GM12872 (cell line): ENCODE data around the gene GOLT1B.

Experiments used
- TF ChIP-seq, protein P1 (sequence below): IDR thresholded peaks from 3 replicates; pipeline ENCODE4 v1.5.1; 2011; ENCODE audit warnings: low read depth, mild to moderate bottlenecking, low read length, moderate library complexity; ENCODE audit not compliant: insufficient read depth

Gene GOLT1B

GRCh38 chr12:21476949-21477348 is 24.6 kb upstream of the GOLT1B start:
- TF ChIP-seq, protein P1, sequence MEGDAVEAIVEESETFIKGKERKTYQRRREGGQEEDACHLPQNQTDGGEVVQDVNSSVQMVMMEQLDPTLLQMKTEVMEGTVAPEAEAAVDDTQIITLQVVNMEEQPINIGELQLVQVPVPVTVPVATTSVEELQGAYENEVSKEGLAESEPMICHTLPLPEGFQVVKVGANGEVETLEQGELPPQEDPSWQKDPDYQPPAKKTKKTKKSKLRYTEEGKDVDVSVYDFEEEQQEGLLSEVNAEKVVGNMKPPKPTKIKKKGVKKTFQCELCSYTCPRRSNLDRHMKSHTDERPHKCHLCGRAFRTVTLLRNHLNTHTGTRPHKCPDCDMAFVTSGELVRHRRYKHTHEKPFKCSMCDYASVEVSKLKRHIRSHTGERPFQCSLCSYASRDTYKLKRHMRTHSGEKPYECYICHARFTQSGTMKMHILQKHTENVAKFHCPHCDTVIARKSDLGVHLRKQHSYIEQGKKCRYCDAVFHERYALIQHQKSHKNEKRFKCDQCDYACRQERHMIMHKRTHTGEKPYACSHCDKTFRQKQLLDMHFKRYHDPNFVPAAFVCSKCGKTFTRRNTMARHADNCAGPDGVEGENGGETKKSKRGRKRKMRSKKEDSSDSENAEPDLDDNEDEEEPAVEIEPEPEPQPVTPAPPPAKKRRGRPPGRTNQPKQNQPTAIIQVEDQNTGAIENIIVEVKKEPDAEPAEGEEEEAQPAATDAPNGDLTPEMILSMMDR: no peak

DNA sequence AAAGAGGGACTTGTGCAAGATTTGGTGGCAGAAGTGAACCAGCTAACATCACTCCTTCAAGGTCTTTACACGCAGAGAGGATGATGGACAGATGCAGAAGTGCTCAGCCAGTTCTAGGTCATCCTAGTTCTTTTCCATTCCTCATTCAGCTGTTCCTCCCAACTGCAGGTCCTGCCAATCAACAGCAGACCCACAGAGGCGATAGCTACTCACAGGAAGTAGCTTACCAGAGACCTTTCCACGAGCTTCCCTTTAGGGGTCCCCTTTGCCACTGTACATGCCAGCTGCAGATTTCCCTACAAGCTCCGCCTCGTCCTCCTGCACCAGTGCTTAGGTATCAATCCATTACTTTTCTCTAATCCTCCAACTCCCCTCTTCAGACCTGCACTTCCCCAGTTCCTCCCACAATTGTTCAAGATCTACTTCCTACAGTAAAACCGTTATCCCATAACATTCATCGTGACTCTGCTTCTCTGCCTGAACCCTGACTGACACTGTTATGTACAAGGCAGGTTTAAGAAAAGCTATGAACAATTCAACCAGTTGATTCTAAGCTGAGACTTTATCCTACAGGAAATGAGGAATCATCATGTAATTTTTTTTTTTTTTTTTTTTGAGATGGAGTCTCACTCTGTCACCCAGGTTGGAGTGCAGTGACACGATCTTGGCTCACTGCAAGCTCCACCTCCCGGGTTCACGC is 22.7 kb upstream of the GOLT1B start:
- TF ChIP-seq, protein P1: no peak

DNA sequence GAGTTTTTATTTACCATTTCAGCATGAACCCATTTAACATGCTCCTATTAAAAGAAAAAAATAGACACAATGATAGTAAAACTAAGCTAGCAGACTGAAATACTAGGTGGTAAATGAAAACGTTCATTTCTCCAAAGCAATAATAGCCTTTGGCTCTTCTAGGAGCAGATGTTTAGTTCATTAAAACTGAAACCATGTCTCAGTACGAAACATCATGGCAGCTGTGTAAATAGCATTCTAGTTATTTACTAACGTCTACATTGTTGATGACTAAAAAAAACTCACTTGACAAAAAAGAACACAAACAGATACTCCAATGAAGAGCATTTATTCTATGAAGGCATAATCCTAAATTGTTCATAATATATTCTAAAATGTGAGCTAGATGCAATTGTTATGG is 18.1 kb upstream of the GOLT1B start:
- TF ChIP-seq, protein P1: no peak

GRCh38 chr12:21485998-21486397 is 15.6 kb upstream of the GOLT1B start:
- TF ChIP-seq, protein P1: no peak

- TF ChIP-seq, protein P1: no peak
Observed at GRCh38 chr12:21499765-21500164, 1.8 kb upstream of the GOLT1B start.

GRCh38 chr12:21500786-21501257 is 767 bp upstream of the GOLT1B start:
- TF ChIP-seq, protein P1: no peak

GRCh38 chr12:21502164-21502496 is 541 bp downstream of the GOLT1B start:
- TF ChIP-seq, protein P1: no peak
